ENCODE data around the gene CXorf38.

Gene CXorf38

DNA sequence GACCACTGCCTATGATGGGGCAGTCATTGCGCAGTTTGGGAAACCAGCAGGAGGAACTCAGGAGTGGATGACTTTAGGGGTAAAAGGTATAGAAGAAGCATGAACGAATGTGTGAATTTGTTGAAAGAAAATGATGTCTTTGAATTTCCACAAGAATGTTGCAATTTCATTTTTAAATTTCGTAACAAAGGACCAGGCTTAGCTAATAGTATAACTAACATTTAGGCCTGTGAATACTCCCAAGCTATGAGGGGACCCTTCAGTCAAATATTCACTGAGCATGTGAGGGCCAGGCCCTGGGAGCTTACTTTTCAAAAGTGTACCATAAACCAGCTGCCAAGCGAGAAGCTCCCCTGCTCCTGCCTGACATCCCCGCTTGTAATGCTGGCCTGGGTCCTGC lies 18.9 kb downstream of the CXorf38 start:
- 93% methylated on average over 3 of the region's 5 CpGs for WGBS
- Histone ChIP-seq H3K9me3 (ENCODE audit: control insufficient read depth, low read length) (no peaks in the 10 kb centered on the region), H3K14ac (ENCODE audit: low read length in 2 of 2) (no peak overlapping the region), H3K18ac (ENCODE audit: low read depth in 1 of 2, low read length in 2 of 2) (no peak overlapping the region), H4K91ac (ENCODE audit: low read length) (no peak overlapping the region), H2BK15ac (ENCODE audit: low read depth, poor library complexity, severe bottlenecking) (no peak overlapping the region), H2AK5ac (ENCODE audit: low read length, severe bottlenecking) (no peak overlapping the region), H3K4ac (ENCODE audit: low read depth in 1 of 2, low read length in 2 of 2) (no peak overlapping the region), H3K4me2 (ENCODE audit: low read length, poor library complexity, severe bottlenecking) (no peak overlapping the region), H4K8ac (ENCODE audit: low read length) (no peak overlapping the region), H3K79me1 (replicated peaks; ENCODE audit: low read length, poor library complexity, severe bottlenecking) (peaks cover 2% of the 10 kb centered on the region), H3K27me3 (ENCODE audit: control insufficient read depth in 1 of 2, insufficient read depth in 1 of 2, low read length in 2 of 2) (peaks cover 0 to 47% of the 10 kb centered on the region in 2 experiments), H3K4me3 (ENCODE audit: insufficient read depth in 1 of 2, low read depth in 1 of 2, low read length in 2 of 2) (no peak overlapping the region), H3K36me3 (ENCODE audit: control insufficient read depth in 1 of 2, insufficient read depth in 2 of 2, low read depth in 1 of 2, low read length in 2 of 2) (peaks cover 25 to 56% of the 10 kb centered on the region in 2 experiments), H2BK120ac (ENCODE audit: low read depth, low read length) (no peak overlapping the region), H3K27ac (ENCODE audit: low read length, poor library complexity, severe bottlenecking) (no peak overlapping the region), H3K9ac (ENCODE audit: low read length) (no peak overlapping the region), H3K23ac (ENCODE audit: low read length in 2 of 2) (no peak overlapping the region), H2BK5ac (ENCODE audit: low read depth, low read length, poor library complexity, severe bottlenecking) (no peak overlapping the region), H3K4me1 (ENCODE audit: control insufficient read depth, insufficient read depth, low read depth, low read length) (no peaks in the 10 kb centered on the region), H2AFZ (ENCODE audit: low read depth, low read length) (no peak overlapping the region), H2BK12ac (ENCODE audit: low read length in 2 of 2) (no peak overlapping the region)
- peak; percentile 6 for DNase-seq

DNA sequence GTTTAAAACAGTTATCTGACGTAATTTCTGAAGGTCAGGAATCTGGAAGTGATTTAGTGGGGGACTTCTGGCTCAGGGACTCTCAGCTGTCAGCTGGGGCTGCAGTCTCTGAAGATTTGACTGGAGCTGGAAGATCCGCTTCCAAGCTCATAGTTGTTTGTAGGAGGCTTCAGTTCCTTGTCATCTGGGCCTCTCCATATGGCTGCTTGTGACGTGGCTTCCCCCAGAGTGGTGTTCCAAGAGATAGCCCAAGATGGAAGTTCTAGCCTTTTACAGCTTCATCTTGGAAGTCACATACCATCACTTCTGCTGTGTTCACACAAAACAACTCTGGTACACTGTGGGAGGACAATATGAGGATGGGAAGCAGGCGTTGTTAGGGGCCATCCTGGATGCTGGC lies 22.1 kb downstream of the CXorf38 start:
- Histone ChIP-seq H3K9me3 (ENCODE audit: control insufficient read depth, low read length) (peaks cover 3% of the 10 kb centered on the region), H3K23ac (ENCODE audit: low read length in 2 of 2) (no peak overlapping the region), H2BK5ac (ENCODE audit: low read depth, low read length, poor library complexity, severe bottlenecking) (no peak overlapping the region), H3K4me2 (ENCODE audit: low read length, poor library complexity, severe bottlenecking) (no peak overlapping the region), H4K91ac (ENCODE audit: low read length) (no peak overlapping the region), H3K9ac (ENCODE audit: low read length) (no peak overlapping the region), H2BK120ac (ENCODE audit: low read depth, low read length) (no peak overlapping the region), H2AK5ac (ENCODE audit: low read length, severe bottlenecking) (no peak overlapping the region), H3K4me3 (ENCODE audit: insufficient read depth in 1 of 2, low read depth in 1 of 2, low read length in 2 of 2) (no peak overlapping the region), H2AFZ (ENCODE audit: low read depth, low read length) (no peak overlapping the region), H4K8ac (ENCODE audit: low read length) (no peak overlapping the region), H3K36me3 (ENCODE audit: control insufficient read depth in 1 of 2, insufficient read depth in 2 of 2, low read depth in 1 of 2, low read length in 2 of 2) (peaks cover 15 to 28% of the 10 kb centered on the region in 2 experiments), H3K14ac (ENCODE audit: low read length in 2 of 2) (no peak overlapping the region), H2BK15ac (ENCODE audit: low read depth, poor library complexity, severe bottlenecking) (no peak overlapping the region), H3K27me3 (ENCODE audit: control insufficient read depth in 1 of 2, insufficient read depth in 1 of 2, low read length in 2 of 2) (peaks cover 0 to 55% of the 10 kb centered on the region in 2 experiments), H3K18ac (ENCODE audit: low read depth in 1 of 2, low read length in 2 of 2) (no peak overlapping the region), H3K4ac (ENCODE audit: low read depth in 1 of 2, low read length in 2 of 2) (no peak overlapping the region), H3K79me1 (replicated peaks; ENCODE audit: low read length, poor library complexity, severe bottlenecking) (no peaks in the 10 kb centered on the region), H3K4me1 (ENCODE audit: control insufficient read depth, insufficient read depth, low read depth, low read length) (no peaks in the 10 kb centered on the region), H2BK12ac (ENCODE audit: low read length in 2 of 2) (no peak overlapping the region), H3K27ac (ENCODE audit: low read length, poor library complexity, severe bottlenecking) (no peak overlapping the region)
- DNase-seq: no peak
- 95% methylated on average over 3 of the region's 4 CpGs for WGBS

GRCh38 chrX:40623665-40624064 lies 23.7 kb downstream of the CXorf38 start:
- H3K4me1 ChIP-seq (ENCODE audit: control insufficient read depth, insufficient read depth, low read depth, low read length): no peaks in the 10 kb centered on the region
- H3K14ac ChIP-seq (ENCODE audit: low read length in 2 of 2): no peak overlapping the region
- WGBS: 93% methylated on average over 32 of the region's 32 CpGs

DNA sequence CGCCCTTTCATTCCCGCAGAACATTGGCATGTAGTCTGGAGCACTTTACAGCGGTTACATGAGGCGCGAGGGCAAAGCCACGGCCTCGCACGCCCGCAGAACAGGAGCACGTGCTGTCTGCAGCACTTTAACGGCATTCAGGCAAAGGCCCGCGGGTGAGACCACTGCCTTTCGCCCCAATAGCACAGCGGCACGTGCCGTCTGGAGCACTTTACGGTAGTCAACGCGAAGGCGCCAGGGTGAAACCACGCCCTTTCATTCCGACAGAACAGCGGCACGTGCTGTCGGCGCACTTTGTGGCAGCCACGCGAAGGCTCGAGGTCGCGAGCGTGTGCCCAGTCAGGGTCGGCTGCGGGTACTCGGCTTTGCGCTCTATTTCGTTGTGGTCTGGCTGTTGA lies 24.2 kb downstream of the CXorf38 start, which contains the start of gene MPC1L:
Gene MPC1L, plus strand, starts transcription at position 290 of the 398 bp plus-strand sequence. CDS start 138 bp downstream, outside the sequence.
- Histone ChIP-seq H3K4me1 (ENCODE audit: control insufficient read depth, insufficient read depth, low read depth, low read length) (no peaks in the 10 kb centered on the region), H2BK5ac (ENCODE audit: low read depth, low read length, poor library complexity, severe bottlenecking) (no peak within 1 kb of the TSS), H3K4ac (ENCODE audit: low read depth in 1 of 2, low read length in 2 of 2) (no peak within 1 kb of the TSS), H3K14ac (ENCODE audit: low read length in 2 of 2) (no peak within 1 kb of the TSS), H2AFZ (ENCODE audit: low read depth, low read length) (no peak within 1 kb of the TSS), H2BK15ac (ENCODE audit: low read depth, poor library complexity, severe bottlenecking) (no peak within 1 kb of the TSS), H3K9me3 (ENCODE audit: control insufficient read depth, low read length) (peaks cover 3% of the 10 kb centered on the region), H4K8ac (ENCODE audit: low read length) (no peak within 1 kb of the TSS), H3K4me2 (ENCODE audit: low read length, poor library complexity, severe bottlenecking) (no peak within 1 kb of the TSS), H2BK120ac (ENCODE audit: low read depth, low read length) (no peak within 1 kb of the TSS), H3K9ac (ENCODE audit: low read length) (no peak within 1 kb of the TSS), H3K23ac (ENCODE audit: low read length in 2 of 2) (no peak within 1 kb of the TSS), H3K18ac (ENCODE audit: low read depth in 1 of 2, low read length in 2 of 2) (no peak within 1 kb of the TSS), H2BK12ac (ENCODE audit: low read length in 2 of 2) (no peak within 1 kb of the TSS), H3K36me3 (ENCODE audit: control insufficient read depth in 1 of 2, insufficient read depth in 2 of 2, low read depth in 1 of 2, low read length in 2 of 2) (peaks cover 4 to 9% of the 10 kb centered on the region in 2 experiments), H3K4me3 (ENCODE audit: insufficient read depth in 1 of 2, low read depth in 1 of 2, low read length in 2 of 2) (no peak within 1 kb of the TSS), H4K91ac (ENCODE audit: low read length) (no peak within 1 kb of the TSS), H3K79me1 (replicated peaks; ENCODE audit: low read length, poor library complexity, severe bottlenecking) (no peaks in the 10 kb centered on the region), H3K27me3 (ENCODE audit: control insufficient read depth in 1 of 2, insufficient read depth in 1 of 2, low read length in 2 of 2) (peaks cover 0 to 56% of the 10 kb centered on the region in 2 experiments), H3K27ac (ENCODE audit: low read length, poor library complexity, severe bottlenecking) (no peak within 1 kb of the TSS), H2AK5ac (ENCODE audit: low read length, severe bottlenecking) (no peak within 1 kb of the TSS)
- 97% methylated on average over 38 of the region's 38 CpGs for WGBS
- no peak for DNase-seq

More at GRCh38 chrX:40623665-40624064, 23.7 kb downstream of the CXorf38 start:
- no peak overlapping the region for H2BK12ac ChIP-seq (ENCODE audit: low read length in 2 of 2)
- DNase-seq: no peak
- H2AFZ ChIP-seq (ENCODE audit: low read depth, low read length): no peak overlapping the region
- peaks cover 8 to 14% of the 10 kb centered on the region in 2 experiments for H3K36me3 ChIP-seq (ENCODE audit: control insufficient read depth in 1 of 2, insufficient read depth in 2 of 2, low read depth in 1 of 2, low read length in 2 of 2)
- no peak overlapping the region for H2BK15ac ChIP-seq (ENCODE audit: low read depth, poor library complexity, severe bottlenecking)
- no peak overlapping the region for H3K4ac ChIP-seq (ENCODE audit: low read depth in 1 of 2, low read length in 2 of 2)
- H3K23ac ChIP-seq (ENCODE audit: low read length in 2 of 2): no peak overlapping the region
- peaks cover 3% of the 10 kb centered on the region for H3K9me3 ChIP-seq (ENCODE audit: control insufficient read depth, low read length)
- peaks cover 0 to 55% of the 10 kb centered on the region in 2 experiments for H3K27me3 ChIP-seq (ENCODE audit: control insufficient read depth in 1 of 2, insufficient read depth in 1 of 2, low read length in 2 of 2)
- H3K4me2 ChIP-seq (ENCODE audit: low read length, poor library complexity, severe bottlenecking): no peak overlapping the region
- no peak overlapping the region for H2BK120ac ChIP-seq (ENCODE audit: low read depth, low read length)
- no peak overlapping the region for H4K91ac ChIP-seq (ENCODE audit: low read length)
- no peak overlapping the region for H3K9ac ChIP-seq (ENCODE audit: low read length)
- H2BK5ac ChIP-seq (ENCODE audit: low read depth, low read length, poor library complexity, severe bottlenecking): no peak overlapping the region
- no peak overlapping the region for H3K27ac ChIP-seq (ENCODE audit: low read length, poor library complexity, severe bottlenecking)
- no peak overlapping the region for H4K8ac ChIP-seq (ENCODE audit: low read length)
- no peak overlapping the region for H3K4me3 ChIP-seq (ENCODE audit: insufficient read depth in 1 of 2, low read depth in 1 of 2, low read length in 2 of 2)
- H2AK5ac ChIP-seq (ENCODE audit: low read length, severe bottlenecking): no peak overlapping the region
- no peaks in the 10 kb centered on the region for H3K79me1 ChIP-seq (replicated peaks; ENCODE audit: low read length, poor library complexity, severe bottlenecking)
- H3K18ac ChIP-seq (ENCODE audit: low read depth in 1 of 2, low read length in 2 of 2): no peak overlapping the region
